WTC11 (cell line): ENCODE measurements around the gene SDR9C7. TPM values are rescaled to one million over a fixed set of nuclear protein-coding genes. Genes with fewer than 3 reads are reported as not detected.
"Not testable (repeated sequence)": the region's sequence is repeated elsewhere in the genome, so short reads cannot be mapped to it uniquely, and the experiment has no call there.

ENCODE experiments used
- ATAC-seq: fragments of 200-7000 bp; cut with Tn5 transposase; 2 replicates; pipeline ENCODE4 v1.10.0; 2021; ENCODE audit warnings: mild to moderate bottlenecking, moderate library complexity
- CTCF ChIA-PET: fragments of 300-600 bp; sonication (Branson Sonifier 250); formaldehyde crosslinking; loops from one replicate; lab custom pipeline; 2021; ENCODE audit warnings: antibody characterized with exemption; lab: Charles Lee
- POLR2A ChIA-PET: fragments of 350-600 bp; sonication (Branson Sonifier 250); formaldehyde crosslinking; loops from one replicate; lab custom pipeline; 2021; ENCODE audit warnings: antibody characterized with exemption; lab: Charles Lee
- DNase-seq: peaks from one replicate; pipeline ENCODE4 v3.0.0; 2021; ENCODE audit warnings: low spot score
- H3K27ac Mint-ChIP-seq: 2 replicates; pipeline ENCODE4 v1.8.0; 2021; ENCODE audit warnings: mixed read lengths
- H3K27me3 Mint-ChIP-seq: 2 replicates; pipeline ENCODE4 v1.8.0; 2021; ENCODE audit warnings: low read depth, mild to moderate bottlenecking, moderate library complexity, mixed read lengths
- H3K36me3 Mint-ChIP-seq: 2 replicates; pipeline ENCODE4 v1.8.0; 2021; ENCODE audit warnings: mixed read lengths
- H3K4me1 Mint-ChIP-seq: 2 replicates; pipeline ENCODE4 v1.8.0; 2022; ENCODE audit warnings: mixed read lengths
- H3K4me3 Mint-ChIP-seq: 2 replicates; pipeline ENCODE4 v1.8.0; 2021; ENCODE audit warnings: mild to moderate bottlenecking, moderate library complexity, mixed read lengths
- H3K9me3 Mint-ChIP-seq: 2 replicates; pipeline ENCODE4 v1.8.0; 2021; ENCODE audit warnings: mixed read lengths
- ETV6 ChIP-seq: sonication (generic); formaldehyde crosslinking; IDR thresholded peaks from 2 replicates; pipeline ENCODE4 v1.8.1; 2022; ENCODE audit warnings: mild to moderate bottlenecking, missing genetic modification reagents
- GABPB1 ChIP-seq: sonication (generic); formaldehyde crosslinking; IDR thresholded peaks from 2 replicates; pipeline ENCODE4 v1.8.1; 2023; ENCODE audit warnings: mild to moderate bottlenecking, missing genetic modification reagents
- GRHL2 ChIP-seq: fragments of 250-450 bp; sonication (Bioruptor Pico); IDR thresholded peaks from 2 replicates; pipeline ENCODE4 v1.8.0; 2022; ENCODE audit warnings: mild to moderate bottlenecking, moderate library complexity; ENCODE audit not compliant: insufficient replicate concordance, severe bottlenecking
- JAZF1 ChIP-seq: fragments of 250-450 bp; sonication (Bioruptor Pico); IDR thresholded peaks from 2 replicates; pipeline ENCODE4 v1.9.0; 2021; ENCODE audit warnings: moderate library complexity, mild to moderate bottlenecking, inconsistent platforms
- JUN ChIP-seq: sonication (generic); formaldehyde crosslinking; IDR thresholded peaks from 2 replicates; pipeline ENCODE4 v1.8.0; 2023; ENCODE audit warnings: mild to moderate bottlenecking, missing genetic modification reagents
- NFE2L1 ChIP-seq: sonication (generic); formaldehyde crosslinking; IDR thresholded peaks from 2 replicates; pipeline ENCODE4 v1.8.1; 2023; ENCODE audit warnings: missing genetic modification reagents
- TEAD1 ChIP-seq: sonication (generic); formaldehyde crosslinking; IDR thresholded peaks from 2 replicates; pipeline ENCODE4 v1.8.0; 2022; ENCODE audit warnings: mild to moderate bottlenecking, missing genetic modification reagents
- total RNA-seq: library from RNA; stranded (reverse); gene quantifications from 3 replicates; pipeline ENCODE4 v1.2.3, GENCODE V29; 2021
- TF ChIP-seq, protein P1 (sequence below): sonication (generic); formaldehyde crosslinking; IDR thresholded peaks from 2 replicates; pipeline ENCODE4 v1.8.0; 2023; ENCODE audit warnings: mild to moderate bottlenecking, missing genetic modification reagents
- TF ChIP-seq, protein P2 (sequence below): fragments of 200-600 bp; IDR thresholded peaks from 2 replicates; pipeline ENCODE4 v1.8.0; 2022; ENCODE audit warnings: antibody characterized with exemption
- TF ChIP-seq, protein P3 (sequence below): fragments of 250-450 bp; sonication (Bioruptor Pico); conservative IDR thresholded peaks from 2 replicates; pipeline ENCODE4 v1.9.0; 2021; ENCODE audit warnings: mild to moderate bottlenecking
- TF ChIP-seq, protein P4 (sequence below): sonication (generic); formaldehyde crosslinking; IDR thresholded peaks from 2 replicates; pipeline ENCODE4 v1.8.1; 2022; ENCODE audit warnings: mild to moderate bottlenecking, missing genetic modification reagents, moderate library complexity, borderline replicate concordance
- TF ChIP-seq, protein P5 (sequence below): sonication (generic); formaldehyde crosslinking; conservative IDR thresholded peaks from 2 replicates; pipeline ENCODE4 v1.8.1; 2022; ENCODE audit warnings: mild to moderate bottlenecking, missing genetic modification reagents
- TF ChIP-seq, protein P6 (sequence below): fragments of 250-450 bp; sonication (Bioruptor Pico); IDR thresholded peaks from 2 replicates; pipeline ENCODE4 v2.1.2; 2022; ENCODE audit warnings: mild to moderate bottlenecking, moderate library complexity

The SDR9C7 gene
- total RNA-seq, 1 experiment from 2014 or later, result not detected

DNA sequence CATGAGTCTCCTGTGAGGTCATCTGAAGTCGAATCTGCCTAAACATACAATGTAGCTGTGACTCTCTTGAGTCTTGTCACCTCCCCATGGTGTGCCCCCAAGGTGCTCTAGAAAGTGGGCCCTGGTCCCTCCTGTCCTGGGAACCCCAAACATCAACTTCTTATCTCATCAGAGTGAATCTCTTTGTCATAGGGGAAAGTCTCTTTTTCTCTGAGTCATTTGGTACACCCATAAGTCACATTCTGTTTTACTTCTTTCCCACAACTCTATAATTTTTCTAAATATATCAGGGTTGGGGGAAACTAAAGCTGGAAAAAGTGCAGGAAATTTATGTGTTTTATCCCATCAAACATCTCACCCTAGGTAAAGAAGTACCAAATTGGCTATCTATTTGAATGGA, 12.9 kb downstream of the SDR9C7 start (continued):
- TF ChIP-seq, protein P1, sequence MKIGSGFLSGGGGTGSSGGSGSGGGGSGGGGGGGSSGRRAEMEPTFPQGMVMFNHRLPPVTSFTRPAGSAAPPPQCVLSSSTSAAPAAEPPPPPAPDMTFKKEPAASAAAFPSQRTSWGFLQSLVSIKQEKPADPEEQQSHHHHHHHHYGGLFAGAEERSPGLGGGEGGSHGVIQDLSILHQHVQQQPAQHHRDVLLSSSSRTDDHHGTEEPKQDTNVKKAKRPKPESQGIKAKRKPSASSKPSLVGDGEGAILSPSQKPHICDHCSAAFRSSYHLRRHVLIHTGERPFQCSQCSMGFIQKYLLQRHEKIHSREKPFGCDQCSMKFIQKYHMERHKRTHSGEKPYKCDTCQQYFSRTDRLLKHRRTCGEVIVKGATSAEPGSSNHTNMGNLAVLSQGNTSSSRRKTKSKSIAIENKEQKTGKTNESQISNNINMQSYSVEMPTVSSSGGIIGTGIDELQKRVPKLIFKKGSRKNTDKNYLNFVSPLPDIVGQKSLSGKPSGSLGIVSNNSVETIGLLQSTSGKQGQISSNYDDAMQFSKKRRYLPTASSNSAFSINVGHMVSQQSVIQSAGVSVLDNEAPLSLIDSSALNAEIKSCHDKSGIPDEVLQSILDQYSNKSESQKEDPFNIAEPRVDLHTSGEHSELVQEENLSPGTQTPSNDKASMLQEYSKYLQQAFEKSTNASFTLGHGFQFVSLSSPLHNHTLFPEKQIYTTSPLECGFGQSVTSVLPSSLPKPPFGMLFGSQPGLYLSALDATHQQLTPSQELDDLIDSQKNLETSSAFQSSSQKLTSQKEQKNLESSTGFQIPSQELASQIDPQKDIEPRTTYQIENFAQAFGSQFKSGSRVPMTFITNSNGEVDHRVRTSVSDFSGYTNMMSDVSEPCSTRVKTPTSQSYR, result no peak

DNA sequence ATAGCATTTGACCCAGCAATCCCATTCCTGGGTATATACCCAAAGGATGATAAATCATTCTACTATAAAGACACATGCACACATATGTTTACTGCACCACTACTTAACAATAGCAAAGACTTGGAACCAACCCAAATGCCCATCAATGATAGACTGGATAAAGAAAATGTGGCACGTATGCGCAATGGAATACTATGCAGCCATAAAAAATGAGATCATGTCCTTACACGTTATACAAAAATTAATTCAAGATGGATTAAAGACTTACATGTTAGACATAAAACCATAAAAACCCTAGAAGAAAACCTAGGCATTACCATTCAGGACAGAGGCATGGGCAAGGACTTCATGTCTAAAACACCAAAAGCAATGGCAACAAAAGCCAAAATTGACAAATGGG, 16.1 kb downstream of the SDR9C7 start:
- CTCF ChIA-PET, H3K4me1 Mint-ChIP-seq, ATAC-seq, H3K27me3 Mint-ChIP-seq, H3K36me3 Mint-ChIP-seq, H3K4me3 Mint-ChIP-seq, H3K27ac Mint-ChIP-seq, DNase-seq, POLR2A ChIA-PET: not testable (repeated sequence)
- peaks cover 17% of the 10 kb centered on the region for H3K9me3 Mint-ChIP-seq

DNA sequence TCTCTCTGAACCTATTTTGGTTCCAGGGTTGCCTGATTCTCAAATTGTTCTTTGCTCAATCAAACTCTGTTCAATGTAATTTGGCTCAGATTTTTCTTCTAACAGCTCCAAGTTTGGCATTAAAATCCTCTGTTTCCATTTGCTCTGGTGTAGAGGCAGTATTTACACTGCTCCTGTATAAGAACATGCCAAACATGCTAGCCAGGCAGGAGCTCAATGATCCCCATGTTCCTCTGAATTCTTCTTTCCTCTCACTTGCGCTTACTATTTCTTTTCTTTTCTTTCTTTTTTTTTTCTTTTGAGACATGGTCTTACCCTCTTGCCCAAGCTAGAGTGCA, 17.2 kb downstream of the SDR9C7 start:
- Mint-ChIP-seq H3K9me3 (peaks cover 20% of the 10 kb centered on the region), H3K4me3 (no peak overlapping the region), H3K36me3 (no peaks in the 10 kb centered on the region), H3K27ac (no peak overlapping the region), H3K4me1 (no peaks in the 10 kb centered on the region), H3K27me3 (peaks cover 7% of the 10 kb centered on the region)
- DNase-seq (no peak), ATAC-seq (no peak)
- CTCF ChIA-PET, result interaction anchor here (0.7 kb wide), 1 partner anchor 99 kb away, joined by 3 read pairs; no protein-coding TSS in a partner anchor
- POLR2A ChIA-PET, result no interaction called here
- TF ChIP-seq, protein P2, sequence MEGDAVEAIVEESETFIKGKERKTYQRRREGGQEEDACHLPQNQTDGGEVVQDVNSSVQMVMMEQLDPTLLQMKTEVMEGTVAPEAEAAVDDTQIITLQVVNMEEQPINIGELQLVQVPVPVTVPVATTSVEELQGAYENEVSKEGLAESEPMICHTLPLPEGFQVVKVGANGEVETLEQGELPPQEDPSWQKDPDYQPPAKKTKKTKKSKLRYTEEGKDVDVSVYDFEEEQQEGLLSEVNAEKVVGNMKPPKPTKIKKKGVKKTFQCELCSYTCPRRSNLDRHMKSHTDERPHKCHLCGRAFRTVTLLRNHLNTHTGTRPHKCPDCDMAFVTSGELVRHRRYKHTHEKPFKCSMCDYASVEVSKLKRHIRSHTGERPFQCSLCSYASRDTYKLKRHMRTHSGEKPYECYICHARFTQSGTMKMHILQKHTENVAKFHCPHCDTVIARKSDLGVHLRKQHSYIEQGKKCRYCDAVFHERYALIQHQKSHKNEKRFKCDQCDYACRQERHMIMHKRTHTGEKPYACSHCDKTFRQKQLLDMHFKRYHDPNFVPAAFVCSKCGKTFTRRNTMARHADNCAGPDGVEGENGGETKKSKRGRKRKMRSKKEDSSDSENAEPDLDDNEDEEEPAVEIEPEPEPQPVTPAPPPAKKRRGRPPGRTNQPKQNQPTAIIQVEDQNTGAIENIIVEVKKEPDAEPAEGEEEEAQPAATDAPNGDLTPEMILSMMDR, result no peak
- TF ChIP-seq TEAD1 (CRISPR knock-in tag) (no peak), NFE2L1 (CRISPR knock-in tag) (no peak), GABPB1 (CRISPR knock-in tag) (no peak), JUN (CRISPR knock-in tag) (no peak), ETV6 (CRISPR knock-in tag) (no peak)
- TF ChIP-seq, protein P3, sequence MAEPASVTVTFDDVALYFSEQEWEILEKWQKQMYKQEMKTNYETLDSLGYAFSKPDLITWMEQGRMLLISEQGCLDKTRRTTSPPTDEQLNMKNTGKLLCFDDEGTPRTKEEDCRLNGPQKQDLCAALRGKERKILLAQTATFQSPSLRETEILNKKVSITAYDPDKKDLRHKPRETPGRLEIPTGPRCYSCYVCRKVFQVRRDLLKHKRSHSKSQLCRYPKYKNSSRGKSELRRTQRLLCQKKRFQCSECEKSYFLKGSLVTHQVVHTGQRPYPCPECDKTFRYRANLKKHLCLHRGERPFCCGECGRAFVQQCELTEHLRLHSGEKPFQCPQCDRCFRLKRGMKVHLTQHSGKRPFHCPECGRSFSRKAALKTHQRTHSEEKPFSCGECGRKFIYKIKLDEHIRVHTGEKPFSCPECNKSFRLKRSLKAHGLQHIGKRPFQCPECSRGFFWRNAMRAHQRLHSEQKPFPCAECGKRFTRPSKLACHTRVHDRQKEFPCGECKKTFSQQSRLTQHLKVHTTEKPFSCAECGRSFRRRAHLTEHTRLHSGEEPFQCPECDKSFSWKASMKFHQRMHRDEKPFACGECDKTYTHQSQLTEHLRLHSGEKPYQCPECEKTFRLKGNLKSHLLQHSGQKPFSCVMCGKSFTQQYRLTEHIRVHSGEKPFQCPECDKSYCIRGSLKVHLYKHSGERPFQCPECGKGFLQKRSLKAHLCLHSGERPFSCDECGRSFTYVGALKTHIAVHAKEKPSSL (CRISPR knock-in tag), result no peak
- TF ChIP-seq, protein P4, sequence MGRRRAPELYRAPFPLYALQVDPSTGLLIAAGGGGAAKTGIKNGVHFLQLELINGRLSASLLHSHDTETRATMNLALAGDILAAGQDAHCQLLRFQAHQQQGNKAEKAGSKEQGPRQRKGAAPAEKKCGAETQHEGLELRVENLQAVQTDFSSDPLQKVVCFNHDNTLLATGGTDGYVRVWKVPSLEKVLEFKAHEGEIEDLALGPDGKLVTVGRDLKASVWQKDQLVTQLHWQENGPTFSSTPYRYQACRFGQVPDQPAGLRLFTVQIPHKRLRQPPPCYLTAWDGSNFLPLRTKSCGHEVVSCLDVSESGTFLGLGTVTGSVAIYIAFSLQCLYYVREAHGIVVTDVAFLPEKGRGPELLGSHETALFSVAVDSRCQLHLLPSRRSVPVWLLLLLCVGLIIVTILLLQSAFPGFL, result no peak

DNA sequence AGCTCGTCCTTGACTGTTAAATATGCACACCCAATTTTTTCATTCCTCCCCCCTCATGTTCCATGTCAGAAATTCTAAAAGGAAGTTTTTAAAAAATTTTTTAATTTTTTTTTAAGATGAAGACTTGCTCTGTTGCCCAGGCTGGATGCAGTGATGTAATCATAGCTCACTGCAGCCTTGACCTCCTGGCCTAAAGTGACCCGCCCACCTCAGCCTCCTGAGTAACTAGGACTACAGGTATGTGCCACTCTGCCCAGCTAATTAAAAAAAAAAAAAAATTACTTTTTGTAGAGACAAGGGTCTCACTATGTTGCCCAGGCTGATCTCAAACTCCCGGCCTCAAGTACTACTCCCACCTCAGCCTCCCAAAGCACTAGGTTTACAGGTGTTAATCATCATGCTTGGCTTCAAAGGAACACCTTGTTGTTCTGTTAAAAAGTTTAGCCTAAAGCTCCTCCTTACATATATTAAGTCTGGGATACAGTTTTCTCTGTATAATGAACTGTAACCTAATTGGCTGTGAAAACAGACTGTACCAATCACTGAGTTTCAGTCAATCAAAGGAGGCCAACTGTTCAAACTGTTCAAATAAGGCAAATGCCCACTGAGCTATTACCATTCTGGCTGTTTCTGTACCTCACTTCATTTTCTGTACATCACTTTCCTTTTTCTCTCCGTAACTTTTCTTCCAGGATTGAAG, 17.8 kb downstream of the SDR9C7 start:
- POLR2A ChIA-PET, result no interaction called here
- no peaks in the 10 kb centered on the region for H3K36me3 Mint-ChIP-seq

More for the DNA sequence above, 17.8 kb downstream of the SDR9C7 start:
- CTCF ChIA-PET, result interaction anchor here (0.7 kb wide), 1 partner anchor 98 kb away, joined by 3 read pairs; no protein-coding TSS in a partner anchor
- Mint-ChIP-seq H3K4me1 (no peaks in the 10 kb centered on the region), H3K9me3 (peaks cover 25% of the 10 kb centered on the region), H3K4me3 (no peak overlapping the region), H3K27me3 (peaks cover 9% of the 10 kb centered on the region), H3K27ac (no peak overlapping the region)
- DNase-seq (no peak), ATAC-seq (no peak)
- TF ChIP-seq GRHL2 (no peak), JAZF1 (CRISPR knock-in tag) (no peak)
- TF ChIP-seq, protein P5, sequence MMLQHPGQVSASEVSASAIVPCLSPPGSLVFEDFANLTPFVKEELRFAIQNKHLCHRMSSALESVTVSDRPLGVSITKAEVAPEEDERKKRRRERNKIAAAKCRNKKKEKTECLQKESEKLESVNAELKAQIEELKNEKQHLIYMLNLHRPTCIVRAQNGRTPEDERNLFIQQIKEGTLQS (CRISPR knock-in tag), result no peak
- TF ChIP-seq, protein P6, sequence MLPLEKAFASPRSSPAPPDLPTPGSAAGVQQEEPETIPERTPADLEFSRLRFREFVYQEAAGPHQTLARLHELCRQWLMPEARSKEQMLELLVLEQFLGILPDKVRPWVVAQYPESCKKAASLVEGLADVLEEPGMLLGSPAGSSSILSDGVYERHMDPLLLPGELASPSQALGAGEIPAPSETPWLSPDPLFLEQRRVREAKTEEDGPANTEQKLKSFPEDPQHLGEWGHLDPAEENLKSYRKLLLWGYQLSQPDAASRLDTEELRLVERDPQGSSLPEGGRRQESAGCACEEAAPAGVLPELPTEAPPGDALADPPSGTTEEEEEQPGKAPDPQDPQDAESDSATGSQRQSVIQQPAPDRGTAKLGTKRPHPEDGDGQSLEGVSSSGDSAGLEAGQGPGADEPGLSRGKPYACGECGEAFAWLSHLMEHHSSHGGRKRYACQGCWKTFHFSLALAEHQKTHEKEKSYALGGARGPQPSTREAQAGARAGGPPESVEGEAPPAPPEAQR (CRISPR knock-in tag), result no peak
- TF ChIP-seq, protein P4, result no peak
